HG02763 (cell line): ENCODE data around the gene COL10A1.

Experiments
- ATAC-seq: cut with Tn5 transposase; IDR thresholded peaks from one replicate; pipeline ENCODE4 v1.9.1; 2021; ENCODE audit warnings: mild to moderate bottlenecking, moderate library complexity; ENCODE audit not compliant: unreplicated experiment

Gene COL10A1

DNA sequence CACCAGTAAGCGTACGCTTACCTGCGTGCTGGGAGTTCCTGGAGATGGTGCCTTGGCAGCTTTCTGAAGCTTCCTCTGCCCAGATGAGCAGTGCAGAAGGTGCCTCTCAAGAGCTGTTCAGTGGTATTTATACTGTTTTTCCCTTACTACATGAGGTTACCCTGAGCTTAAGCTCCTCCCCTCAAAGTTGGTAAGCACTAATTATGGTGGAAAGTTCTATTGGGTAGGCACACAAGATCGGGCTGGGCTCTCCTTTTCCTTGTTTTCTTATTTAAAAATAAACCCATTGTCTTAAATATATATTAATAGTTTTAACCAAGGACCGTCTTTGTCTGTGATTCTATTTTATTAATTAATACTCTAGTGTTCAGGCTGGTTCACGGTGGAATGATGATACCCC lies at the start of gene COL10A1:
Gene COL10A1 (minus strand): TSS at position 101 of the 400 bp plus-strand sequence. CDS start 640 bp downstream, outside the sequence.
- no peak for ATAC-seq

DNA sequence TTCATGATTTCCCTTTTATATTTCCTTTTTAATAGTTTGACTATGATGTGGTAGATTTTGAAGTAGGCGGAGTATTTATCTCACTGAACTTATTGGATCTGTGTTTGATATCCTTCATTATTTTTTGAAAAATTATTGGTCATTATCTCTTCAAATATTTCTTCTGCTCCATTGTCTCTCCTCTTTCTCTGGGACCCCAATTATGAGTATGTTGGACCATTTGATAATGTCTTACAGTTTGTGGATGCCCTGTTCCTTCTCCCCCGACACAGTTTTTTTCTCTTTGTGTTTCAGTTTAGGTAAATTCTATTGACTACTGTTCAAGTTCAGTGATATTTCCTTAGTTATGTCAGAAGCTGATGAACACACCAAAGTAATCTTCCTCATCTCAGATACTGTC lies 49.4 kb upstream of the COL10A1 start:
- no peak for ATAC-seq

DNA sequence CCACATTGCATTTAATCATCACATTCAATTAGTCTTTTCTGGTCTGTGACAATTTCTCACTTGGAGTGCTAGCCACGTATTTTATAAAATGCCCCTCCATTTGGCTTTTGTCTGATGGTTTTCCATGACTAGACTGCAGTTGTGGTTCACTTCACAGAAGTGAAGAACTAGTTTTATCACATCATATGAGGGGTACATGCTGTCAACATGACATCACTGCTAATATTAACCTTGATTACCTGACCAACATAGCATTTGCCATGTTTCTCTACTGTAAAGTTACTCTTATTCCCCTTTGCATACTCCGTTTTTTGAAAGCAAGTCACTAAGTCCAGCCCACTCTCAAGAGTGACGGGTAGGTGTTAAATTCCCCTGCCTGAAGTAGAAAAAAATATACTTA lies 48.0 kb upstream of the COL10A1 start:
- ATAC-seq: no peak

DNA sequence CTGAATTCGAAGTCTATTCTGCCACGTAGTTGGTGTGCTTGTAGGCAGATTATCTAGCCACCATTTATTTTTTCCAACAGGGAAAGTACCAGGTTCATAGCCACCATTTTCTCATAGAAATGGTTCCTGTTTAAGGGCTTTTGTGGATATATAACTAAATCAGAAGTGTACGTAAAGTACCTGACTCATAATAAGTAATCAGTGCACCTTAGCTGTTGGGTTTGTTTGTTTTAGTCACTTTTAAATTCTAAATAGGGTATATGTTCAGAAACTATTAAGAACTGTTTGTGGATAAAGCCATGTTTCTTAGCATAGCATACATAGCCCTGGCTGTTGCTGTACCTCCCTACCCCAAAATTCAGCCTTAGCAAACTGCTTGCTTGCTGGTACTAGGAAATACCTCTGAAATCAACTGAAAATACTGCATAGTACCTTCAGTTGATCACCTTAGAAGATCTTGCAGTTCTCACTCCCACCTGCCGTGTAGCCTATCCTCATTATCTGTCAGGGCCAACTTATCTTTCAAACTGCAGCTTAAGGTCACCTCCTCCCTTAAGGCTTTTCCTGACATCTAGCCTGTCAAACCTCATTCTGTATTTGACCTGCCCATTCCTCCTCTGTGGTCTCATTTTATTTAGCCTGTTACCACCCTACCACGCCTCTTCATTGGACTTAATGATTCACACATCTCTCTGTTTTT lies 44.6 kb upstream of the COL10A1 start:
- no peak for ATAC-seq

DNA sequence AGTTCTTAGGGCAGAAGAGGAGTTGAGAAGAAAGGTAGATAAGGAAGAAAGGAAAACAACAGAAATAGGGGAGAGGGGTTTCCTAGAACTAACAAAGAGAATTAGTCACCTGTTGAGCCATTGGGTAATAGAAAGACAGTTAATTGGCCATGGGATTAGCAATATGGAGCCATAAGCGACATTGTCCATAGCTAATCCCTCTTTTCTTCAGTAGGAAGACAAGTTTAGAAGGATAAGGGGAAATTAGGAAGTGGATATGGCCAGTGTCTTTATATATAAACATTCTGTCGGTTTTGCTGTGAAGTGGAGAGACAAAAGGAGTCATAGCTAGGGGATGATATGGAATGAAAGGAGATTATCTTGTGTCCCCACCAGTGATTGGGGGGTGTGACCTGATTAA lies 43.9 kb upstream of the COL10A1 start:
- ATAC-seq: no peak

DNA sequence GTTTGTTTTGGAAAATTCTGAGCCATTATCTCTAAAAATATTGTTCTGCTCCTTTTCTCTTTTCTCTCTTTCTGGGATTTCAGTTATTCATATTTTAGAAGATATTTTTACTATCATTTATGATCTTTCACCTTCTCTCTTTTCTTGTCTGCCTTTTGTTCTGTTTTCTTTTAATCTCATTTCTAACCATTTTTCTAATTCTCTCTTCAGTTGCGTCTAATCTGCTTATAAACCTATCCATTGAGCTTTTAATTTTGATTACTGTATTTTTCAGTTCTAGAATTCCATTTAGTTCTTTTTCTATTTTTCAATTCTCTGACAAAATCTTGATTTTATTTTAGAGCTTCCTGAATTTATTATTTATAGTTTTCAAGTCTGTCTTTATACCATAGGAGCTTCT lies 42.2 kb upstream of the COL10A1 start:
- no peak for ATAC-seq

DNA sequence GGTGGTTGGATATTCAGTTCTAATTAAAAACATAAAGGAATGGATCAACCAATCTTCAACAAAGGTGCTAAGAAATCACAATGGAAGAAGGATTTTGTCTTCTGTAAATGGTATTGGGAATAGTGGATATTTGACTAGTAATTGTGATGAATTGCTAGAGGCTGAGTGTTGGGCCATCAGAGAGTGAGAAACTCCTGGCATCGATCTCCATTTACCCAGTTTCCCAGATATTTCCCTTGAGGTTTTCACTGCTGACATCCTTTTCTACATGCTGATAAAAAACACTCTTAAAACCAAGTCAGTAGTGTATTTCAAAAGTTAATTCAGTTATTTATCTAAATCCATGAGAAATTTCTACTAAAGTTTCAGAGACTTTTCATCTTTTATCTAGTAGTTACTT lies 40.4 kb upstream of the COL10A1 start:
- no peak for ATAC-seq

DNA sequence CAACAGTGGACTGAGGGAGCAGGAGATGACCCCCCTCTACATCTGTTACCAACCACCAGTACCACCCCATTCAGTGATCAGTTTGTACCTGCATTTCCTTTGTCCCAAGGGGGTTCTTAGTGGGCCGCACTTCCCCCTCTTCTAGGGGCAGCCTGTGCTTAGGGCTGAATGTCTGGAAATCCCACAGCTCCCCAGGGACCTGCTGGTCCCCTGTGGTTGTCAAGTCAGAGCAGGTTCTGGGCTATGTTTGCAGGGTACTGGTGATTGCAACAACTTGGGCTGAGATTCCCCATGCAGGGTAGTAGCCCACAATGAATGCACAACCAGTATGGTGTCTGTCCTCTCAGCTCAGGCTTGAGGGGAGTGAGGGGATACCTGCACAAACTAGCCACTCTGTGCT lies 39.7 kb upstream of the COL10A1 start:
- ATAC-seq: peak; percentile 50

DNA sequence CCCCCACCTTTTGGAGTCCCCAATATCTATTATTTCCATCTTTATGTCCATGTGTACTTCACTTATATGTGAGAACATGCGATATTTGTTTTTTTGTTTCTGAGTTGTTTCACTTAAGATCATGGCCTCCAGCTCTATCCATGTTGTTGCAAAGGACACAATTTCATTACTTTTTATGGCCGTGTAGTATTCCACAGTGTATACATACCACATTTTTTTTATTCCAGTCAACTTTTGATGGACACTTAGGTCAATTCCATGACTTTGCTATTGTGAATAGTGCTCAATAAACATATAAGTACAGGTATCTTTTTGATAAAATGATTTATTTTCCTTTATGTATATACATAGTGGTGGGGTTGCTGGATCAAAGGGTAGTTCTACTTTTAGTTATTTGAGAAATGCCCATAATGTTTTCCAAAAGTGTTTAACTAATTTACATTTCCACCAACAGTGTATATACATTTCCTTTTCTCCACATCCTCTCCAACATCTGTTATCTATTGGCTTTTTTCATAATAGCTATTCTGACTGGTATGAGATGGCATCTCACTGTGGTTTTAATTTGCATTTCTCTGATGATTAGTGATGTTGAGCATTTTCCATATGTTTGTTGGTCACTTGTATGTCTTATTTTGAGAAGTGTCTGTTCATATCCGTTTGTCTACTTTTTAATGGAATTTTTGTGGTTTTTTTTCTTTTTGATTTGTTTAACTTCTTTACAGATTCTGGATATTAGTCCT lies 34.0 kb upstream of the COL10A1 start:
- ATAC-seq: no peak

DNA sequence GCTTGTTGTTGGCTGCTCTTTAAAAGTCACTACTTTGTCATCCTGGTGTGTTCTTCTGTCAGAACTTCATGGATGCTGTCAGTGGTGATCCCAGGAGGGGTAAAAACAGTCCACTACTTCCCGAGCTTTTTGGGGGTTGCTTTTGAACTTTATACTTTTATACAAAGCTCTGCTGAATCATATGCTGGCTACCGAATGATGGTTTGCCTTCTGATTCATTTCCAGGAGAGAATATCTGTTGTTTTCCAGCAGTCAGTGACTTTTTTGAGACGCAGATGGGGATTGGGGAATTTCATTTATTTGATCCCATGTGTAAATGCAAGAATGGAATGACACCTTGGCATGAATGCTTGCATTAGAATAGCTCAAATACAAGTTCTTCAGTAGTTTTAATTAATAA lies 32.7 kb upstream of the COL10A1 start:
- no peak for ATAC-seq

DNA sequence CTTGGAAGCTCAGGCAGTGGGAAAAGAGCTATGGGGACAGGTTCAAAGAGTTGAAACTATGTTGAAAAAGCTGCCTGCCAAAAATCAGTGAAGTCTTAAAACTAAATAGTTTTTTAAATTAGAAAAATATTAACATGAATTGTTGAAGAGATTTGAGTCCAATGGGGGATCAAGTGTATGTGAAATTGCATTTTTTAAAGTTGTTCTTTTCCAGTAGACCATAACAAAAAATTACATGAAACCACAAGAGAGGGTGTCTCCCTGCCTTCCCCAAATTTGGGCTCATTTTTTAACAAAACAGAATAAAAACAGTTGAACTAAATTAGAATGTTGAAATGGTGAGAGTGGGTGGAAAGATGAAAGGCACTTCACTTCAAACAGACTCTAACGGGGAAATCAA lies 31.5 kb upstream of the COL10A1 start:
- ATAC-seq: no peak

DNA sequence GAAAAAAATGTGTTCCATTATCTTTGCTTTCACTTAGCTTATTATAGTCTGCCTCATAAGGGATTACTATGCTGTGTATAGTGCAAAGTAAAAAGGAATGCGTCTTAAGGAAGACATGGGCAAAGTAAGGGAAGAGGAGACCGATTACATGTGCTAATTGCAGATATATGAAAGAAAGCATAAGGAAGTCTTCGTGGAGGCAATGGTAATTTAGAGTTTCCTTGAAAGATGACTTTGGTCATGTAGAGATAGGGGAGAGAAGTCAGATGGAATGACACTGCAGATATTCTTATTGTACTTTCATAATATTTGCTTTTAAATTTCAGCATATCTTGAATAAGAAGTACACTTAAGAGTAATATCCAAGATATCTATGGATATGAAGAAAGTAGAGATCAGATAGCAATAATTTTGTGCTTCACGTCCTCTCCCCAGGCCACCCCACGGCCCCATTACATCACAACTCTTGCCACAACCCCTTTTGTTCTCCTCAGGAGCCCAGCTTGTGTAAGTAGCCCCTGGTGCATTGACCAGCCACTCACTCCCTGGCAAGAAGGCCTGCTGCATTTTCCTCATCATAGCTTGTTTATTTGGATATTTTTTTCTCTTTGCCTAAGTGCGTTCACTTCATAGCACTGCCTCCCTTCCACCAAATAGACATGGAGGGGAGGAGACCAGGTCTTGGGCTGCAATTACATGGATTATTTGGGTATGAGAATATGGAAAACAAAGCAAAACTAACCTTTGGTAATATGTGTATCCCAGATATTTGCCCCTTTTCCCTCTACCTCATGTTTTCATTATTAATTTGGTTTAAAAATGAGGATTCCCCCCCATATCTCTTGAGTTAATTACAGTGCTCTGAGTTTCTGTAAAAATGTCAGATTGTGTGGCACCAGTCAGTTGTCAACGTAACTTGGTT lies 30.7 kb upstream of the COL10A1 start:
- no peak for ATAC-seq

DNA sequence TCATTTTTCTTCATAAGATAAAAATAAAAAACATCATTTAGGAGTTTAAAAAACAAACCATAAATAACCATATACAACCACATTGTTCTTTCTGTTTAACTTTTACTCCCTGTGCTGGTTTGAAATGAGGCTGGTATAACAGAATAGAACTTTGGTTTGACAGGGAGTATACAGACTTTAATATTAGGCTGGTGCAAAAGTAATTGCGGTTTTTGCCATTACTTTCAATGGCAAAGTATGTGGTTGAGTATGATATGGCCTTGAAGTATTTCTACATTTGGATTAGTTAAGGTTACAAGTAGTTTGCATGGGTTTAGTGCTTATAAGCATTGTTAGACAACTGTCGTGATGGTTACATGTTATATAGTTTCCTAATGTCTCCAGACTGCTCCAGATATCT lies 29.0 kb upstream of the COL10A1 start:
- ATAC-seq: no peak

DNA sequence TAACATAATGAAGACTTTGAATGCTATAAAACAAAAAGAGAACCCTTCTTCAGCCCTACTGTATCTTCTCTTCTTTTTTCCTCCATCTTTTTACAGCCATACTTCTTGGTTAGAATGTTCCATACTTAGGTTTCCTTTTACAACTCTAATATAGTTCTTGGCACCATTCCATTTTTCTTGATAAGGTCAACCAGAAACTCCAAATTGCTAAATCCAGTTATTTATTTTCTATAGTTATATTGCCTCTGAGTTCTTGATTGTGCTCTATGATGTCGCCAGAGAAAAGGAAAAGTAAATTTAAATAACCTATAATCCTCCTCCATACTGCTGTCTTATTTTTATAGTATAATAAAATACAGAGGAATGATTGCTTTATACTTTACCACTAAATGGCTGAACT lies 26.7 kb upstream of the COL10A1 start:
- no peak for ATAC-seq

DNA sequence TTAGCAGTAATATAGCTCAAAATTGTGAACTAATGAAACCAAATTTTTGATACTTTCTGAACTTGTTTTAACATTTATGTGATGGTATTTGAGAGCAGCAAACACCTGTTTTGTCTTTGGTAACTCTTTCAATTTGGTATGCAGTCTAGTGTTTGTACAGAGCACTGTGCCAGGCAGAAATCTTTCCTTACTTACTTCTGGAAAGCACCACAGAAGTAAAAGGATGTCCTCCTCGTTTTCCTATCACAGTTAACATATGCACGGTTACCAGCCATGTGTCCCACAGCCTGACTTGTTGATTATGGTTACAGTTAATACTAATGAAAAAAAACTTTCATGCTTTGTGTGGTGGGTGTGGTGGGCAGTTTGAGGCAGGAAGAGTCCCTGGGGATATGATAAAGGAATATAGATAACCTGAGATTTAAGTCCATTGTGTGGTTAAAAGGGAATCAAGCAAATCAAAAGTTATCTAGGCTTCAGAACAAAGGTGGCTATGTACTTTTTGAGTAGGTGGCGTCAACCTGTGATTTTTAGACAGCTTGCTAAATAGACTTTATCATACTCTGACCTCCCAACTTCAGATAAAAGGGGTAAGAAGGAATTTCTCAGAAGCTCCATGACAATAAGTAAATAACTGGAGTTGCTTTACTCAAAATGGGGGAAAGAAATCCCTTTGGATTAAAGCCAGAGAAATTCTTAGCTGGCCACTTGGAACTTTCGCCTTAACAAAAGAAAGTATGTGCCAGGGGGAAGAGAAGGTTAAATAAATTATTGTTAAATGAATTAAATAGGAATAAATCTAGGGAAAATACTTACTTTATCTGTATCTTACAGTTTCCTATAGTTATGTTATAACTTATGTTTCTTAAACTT lies 20.1 kb upstream of the COL10A1 start:
- ATAC-seq: no peak

DNA sequence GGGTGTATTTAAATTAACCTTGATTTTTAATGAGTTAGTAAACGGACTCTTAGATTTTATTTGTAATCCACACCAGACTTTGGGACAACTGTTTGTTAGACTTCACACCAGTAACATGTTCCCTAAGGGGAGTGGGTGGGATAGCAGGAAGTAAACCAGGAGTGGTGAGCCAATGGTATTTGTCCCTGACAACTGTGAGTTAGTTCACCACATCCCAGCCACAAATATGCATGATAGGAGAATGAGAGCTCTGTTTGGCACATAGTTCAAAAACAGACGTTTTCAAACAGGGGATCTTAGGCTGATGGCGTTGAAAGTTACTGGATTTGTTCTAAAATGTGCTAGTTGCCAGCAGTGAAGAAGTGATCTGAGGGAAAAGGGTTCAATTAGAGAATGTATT lies 18.7 kb upstream of the COL10A1 start:
- no peak for ATAC-seq

DNA sequence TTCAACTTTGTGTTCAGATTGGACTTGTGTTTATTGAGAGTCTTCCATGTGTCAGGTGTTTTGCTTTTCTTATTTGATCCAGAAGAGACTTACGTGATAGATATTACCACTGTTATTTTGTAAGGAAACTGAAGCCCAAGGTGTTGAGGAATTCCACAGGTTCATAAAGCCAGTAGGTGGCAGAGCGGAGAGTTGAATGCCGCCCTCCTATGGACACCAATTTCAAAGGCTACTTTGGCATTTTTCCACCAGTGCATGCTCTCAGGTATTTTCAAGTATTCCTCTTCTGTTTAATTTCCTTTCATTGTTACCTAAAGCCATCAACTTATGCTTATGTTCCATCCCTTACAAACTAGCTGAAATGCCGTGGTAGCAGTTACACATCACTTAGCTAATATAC lies 14.0 kb upstream of the COL10A1 start:
- no peak for ATAC-seq

DNA sequence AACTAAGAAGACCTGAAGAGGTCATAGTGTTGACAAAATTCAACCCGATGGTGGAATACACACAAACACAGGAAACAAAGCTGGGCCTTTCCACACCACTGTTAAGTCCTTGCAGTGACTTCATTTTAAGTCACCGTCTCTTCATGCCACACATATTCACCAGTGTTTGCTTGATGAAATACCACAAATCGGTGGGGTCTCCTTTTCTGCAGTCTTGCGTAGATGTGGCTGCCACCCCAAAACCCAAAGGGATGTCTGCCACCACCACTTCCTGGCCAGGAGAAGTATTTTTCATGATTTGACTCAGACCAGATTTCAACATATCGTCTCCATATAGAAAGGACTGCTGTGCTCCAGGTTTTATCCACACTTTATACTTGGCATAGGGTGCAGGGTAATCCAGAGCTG lies 11.0 kb upstream of the COL10A1 start:
- ATAC-seq: no peak

DNA sequence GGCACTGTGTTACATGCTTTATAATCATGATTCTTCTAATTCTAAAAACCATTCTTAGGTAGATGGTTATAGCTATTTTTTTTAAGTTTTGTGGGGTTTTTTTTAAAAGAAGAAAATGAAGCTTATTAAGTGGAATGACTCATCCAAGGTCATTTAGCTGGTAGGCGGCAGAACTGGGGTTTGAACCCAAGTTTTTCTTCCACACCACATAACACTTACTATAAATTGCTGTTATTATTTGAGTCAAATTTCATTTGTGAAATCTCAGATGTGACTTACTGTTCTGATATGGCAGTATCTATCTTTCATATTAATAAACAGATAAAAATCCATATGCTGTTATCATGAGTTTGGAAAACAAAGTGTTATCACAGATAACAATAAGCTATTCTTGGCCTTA lies 10.4 kb upstream of the COL10A1 start:
- ATAC-seq: no peak

DNA sequence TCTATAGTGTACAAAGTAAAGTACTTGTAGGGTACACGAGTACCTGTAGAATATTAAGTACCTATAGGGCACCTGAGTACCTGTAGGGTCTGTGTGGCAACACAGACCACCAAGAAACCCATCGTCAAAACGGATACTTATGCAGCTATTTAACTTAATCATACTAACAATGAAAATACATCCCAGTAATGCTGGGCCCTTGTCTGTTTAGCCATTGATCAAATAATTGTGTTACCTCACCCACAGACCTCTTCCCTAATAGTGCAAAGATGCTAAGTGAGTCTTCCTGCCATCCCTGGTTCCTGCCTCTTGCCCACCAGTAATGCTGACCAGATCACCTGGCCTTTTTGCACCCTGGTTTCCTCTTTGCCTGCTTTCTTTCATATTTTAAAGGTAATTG lies 7.5 kb upstream of the COL10A1 start:
- no peak for ATAC-seq
